IPS-18a (cell line): ENCODE results near the gene CEP152.

ENCODE experiments used
- H3K27ac ChIP-seq: one replicate; pipeline ENCODE4 v1.5.1; 2013; ENCODE audit warnings: low read length
- H3K27me3 ChIP-seq: one replicate; pipeline ENCODE4 v1.6.1; 2013; ENCODE audit warnings: mild to moderate bottlenecking, low read length; ENCODE audit not compliant: control insufficient read depth, insufficient read depth
- H3K36me3 ChIP-seq: one replicate; pipeline ENCODE4 v1.6.1; 2013; ENCODE audit warnings: low read depth, low read length; ENCODE audit not compliant: control insufficient read depth
- H3K4me1 ChIP-seq: one replicate; pipeline ENCODE4 v1.6.1; 2013; ENCODE audit warnings: low read depth, low read length; ENCODE audit not compliant: control insufficient read depth
- H3K4me3 ChIP-seq: one replicate; pipeline ENCODE4 v1.5.1; 2013; ENCODE audit warnings: low read length
- H3K9ac ChIP-seq: one replicate; pipeline ENCODE4 v1.6.1; 2013; ENCODE audit warnings: mild to moderate bottlenecking, low read length, moderate library complexity
- H3K9me3 ChIP-seq: one replicate; pipeline ENCODE4 v1.6.1; 2013; ENCODE audit warnings: low read depth, low read length; ENCODE audit not compliant: control insufficient read depth

Gene CEP152

GRCh38 chr15:48695827-48696573 lies 114.9 kb downstream of the CEP152 start:
- Histone ChIP-seq H3K4me3 (no peak overlapping the region), H3K9me3 (no peaks in the 10 kb centered on the region), H3K9ac (no peak overlapping the region), H3K27me3 (no peaks in the 10 kb centered on the region), H3K36me3 (no peaks in the 10 kb centered on the region), H3K4me1 (no peaks in the 10 kb centered on the region), H3K27ac (no peak overlapping the region)

- no peak overlapping the region for H3K4me3 ChIP-seq
- H3K27me3 ChIP-seq: no peaks in the 10 kb centered on the region
Observed at GRCh38 chr15:48695088-48695826, 115.6 kb downstream of the CEP152 start.

GRCh38 chr15:48693484-48693883 lies 117.4 kb downstream of the CEP152 start:
- H3K27ac ChIP-seq: no peak overlapping the region
- H3K9ac ChIP-seq: no peak overlapping the region
- no peaks in the 10 kb centered on the region for H3K27me3 ChIP-seq
- no peaks in the 10 kb centered on the region for H3K36me3 ChIP-seq
- no peak overlapping the region for H3K4me3 ChIP-seq
- H3K9me3 ChIP-seq: no peaks in the 10 kb centered on the region
- H3K4me1 ChIP-seq: no peaks in the 10 kb centered on the region

More at GRCh38 chr15:48695088-48695826, 115.6 kb downstream of the CEP152 start:
- H3K9ac ChIP-seq: no peak overlapping the region
- no peak overlapping the region for H3K27ac ChIP-seq
- H3K4me1 ChIP-seq: no peaks in the 10 kb centered on the region
- H3K36me3 ChIP-seq: no peaks in the 10 kb centered on the region
- H3K9me3 ChIP-seq: no peaks in the 10 kb centered on the region

GRCh38 chr15:48688493-48688892 lies 122.4 kb downstream of the CEP152 start:
- Histone ChIP-seq H3K4me1 (no peaks in the 10 kb centered on the region), H3K4me3 (no peak overlapping the region), H3K9ac (no peak overlapping the region), H3K27me3 (no peaks in the 10 kb centered on the region), H3K36me3 (no peaks in the 10 kb centered on the region), H3K27ac (no peak overlapping the region), H3K9me3 (no peaks in the 10 kb centered on the region)
